Muscle of leg (tissue), 11 donors: ENCODE results near the gene LZTS3. TPM values are rescaled to one million over a fixed set of nuclear protein-coding genes. Genes with fewer than 3 reads are reported as not detected.
A peak's percentile ranks its signal among the peaks of the same experiment; 100 is the strongest.
"Not testable (repeated sequence)": the region's sequence is repeated elsewhere in the genome, so short reads cannot be mapped to it uniquely, and the experiment has no call there.

Experiments used
- DNase-seq: peaks from one replicate; pipeline ENCODE4 v3.0.0; 2013
- H3K27ac ChIP-seq: one replicate; pipeline ENCODE4 v1.5.1; 2013; ENCODE audit warnings: mild to moderate bottlenecking, low read length, control low read depth
- H3K27me3 ChIP-seq: one replicate; pipeline ENCODE4 v1.6.1; 2013; ENCODE audit warnings: low read length; ENCODE audit not compliant: control insufficient read depth, insufficient read depth
- H3K36me3 ChIP-seq: one replicate; pipeline ENCODE4 v1.6.1; 2013; ENCODE audit warnings: low read length; ENCODE audit not compliant: control insufficient read depth, insufficient read depth
- H3K4me1 ChIP-seq: one replicate; pipeline ENCODE4 v1.6.1; 2013; ENCODE audit warnings: low read length; ENCODE audit not compliant: control insufficient read depth, insufficient read depth
- H3K4me3 ChIP-seq: one replicate; pipeline ENCODE4 v1.5.1; 2013; ENCODE audit warnings: low read length, control low read depth
- H3K9me3 ChIP-seq: replicated peaks from 2 replicates; pipeline ENCODE4 v1.6.1; 2013; ENCODE audit warnings: low read depth, low read length; ENCODE audit not compliant: control insufficient read depth
- WGBS: methylation state at CpG from one replicate; pipeline ENCODE4 v1.1.5; 2013; ENCODE audit warnings: missing lambda C conversion rate; ENCODE audit not compliant: insufficient coverage; 5-methylcytosine and 5-hydroxymethylcytosine counted together
- polyA plus RNA-seq, 8 donors: library from polyadenylated mRNA; unstranded; fragments of 120-200 nt; gene quantifications; one replicate each; pipeline versions ENCODE4 v1.2.1 to v1.2.3, GENCODE V29; 2013; ENCODE audit warnings: inconsistent platforms in 1 of 8, low replicate concordance in 1 of 8; ENCODE audit not compliant: insufficient read length in 8 of 8, insufficient read depth in 1 of 8
- total RNA-seq: library from RNA; stranded (reverse); fragments of 120-200 nt; gene quantifications from one replicate; pipeline ENCODE4 v1.2.4, GENCODE V29; 2013

LZTS3 gene
- total and polyA plus RNA-seq, 9 donors, result 2.2 to 4.3 (median 3.4) TPM

GRCh38 chr20:3161316-3162079, 11.9 kb downstream of the LZTS3 start:
- Histone ChIP-seq H3K4me1 (peaks cover 35% of the 10 kb centered on the region), H3K9me3 (no peaks in the 10 kb centered on the region), H3K27me3 (peaks cover under 1% of the 10 kb centered on the region), H3K36me3 (no peaks in the 10 kb centered on the region), H3K27ac (no peak overlapping the region), H3K4me3 (no peak overlapping the region)
- DNase-seq, result no peak
- WGBS, result 80% methylated on average over 2 of the region's 5 CpGs

GRCh38 chr20:3160418-3160817, 12.9 kb downstream of the LZTS3 start:
- no peaks in the 10 kb centered on the region for H3K9me3 ChIP-seq
- H3K4me1 ChIP-seq, result peaks cover 27% of the 10 kb centered on the region
- no peak for DNase-seq
- no peak overlapping the region for H3K4me3 ChIP-seq
- no CpG with 5 or more reads among the region's 6 CpGs for WGBS
- H3K36me3 ChIP-seq, result no peaks in the 10 kb centered on the region
- no peak overlapping the region for H3K27ac ChIP-seq
- no peaks in the 10 kb centered on the region for H3K27me3 ChIP-seq

GRCh38 chr20:3158968-3159431, 14.3 kb downstream of the LZTS3 start:
- H3K9me3 ChIP-seq, result no peaks in the 10 kb centered on the region
- peak overlapping the region; percentile 94 for H3K4me3 ChIP-seq
- WGBS, result 0% methylated on average over 2 of the region's 10 CpGs
- no peaks in the 10 kb centered on the region for H3K27me3 ChIP-seq
- peaks cover 5% of the 10 kb centered on the region for H3K36me3 ChIP-seq
- H3K27ac ChIP-seq, result peak overlapping the region; percentile 83
- no peak for DNase-seq
- peaks cover 19% of the 10 kb centered on the region for H3K4me1 ChIP-seq

GRCh38 chr20:3157817-3158216, 15.5 kb downstream of the LZTS3 start:
- WGBS, result no CpG with 5 or more reads among the region's 11 CpGs
- H3K36me3 ChIP-seq, result peaks cover 6% of the 10 kb centered on the region
- H3K4me3 ChIP-seq, result no peak overlapping the region
- H3K27me3 ChIP-seq, result no peaks in the 10 kb centered on the region
- H3K9me3 ChIP-seq, result no peaks in the 10 kb centered on the region
- no peak overlapping the region for H3K27ac ChIP-seq
- DNase-seq, result no peak
- peaks cover 19% of the 10 kb centered on the region for H3K4me1 ChIP-seq

GRCh38 chr20:3156811-3157619, 16.3 kb downstream of the LZTS3 start:
- no peak for DNase-seq
- Histone ChIP-seq H3K4me3 (no peak overlapping the region), H3K4me1 (peaks cover 16% of the 10 kb centered on the region), H3K27ac (no peak overlapping the region), H3K27me3 (no peaks in the 10 kb centered on the region), H3K9me3 (no peaks in the 10 kb centered on the region), H3K36me3 (peaks cover 6% of the 10 kb centered on the region)
- 75% methylated on average over 2 of the region's 8 CpGs for WGBS

- not testable (repeated sequence) for DNase-seq, H3K9me3 ChIP-seq, H3K27me3 ChIP-seq, H3K4me3 ChIP-seq, H3K4me1 ChIP-seq, H3K27ac ChIP-seq
- peaks cover 33% of the 10 kb centered on the region for H3K36me3 ChIP-seq
- WGBS, result 91% methylated on average over 4 of the region's 10 CpGs
Measured at GRCh38 chr20:3152057-3152644, 21.2 kb downstream of the LZTS3 start.

- no peaks in the 10 kb centered on the region for H3K4me1 ChIP-seq
- peaks cover 40% of the 10 kb centered on the region for H3K36me3 ChIP-seq
- H3K9me3 ChIP-seq, result no peaks in the 10 kb centered on the region
- H3K4me3 ChIP-seq, result no peak overlapping the region
- DNase-seq, result no peak
- no peak overlapping the region for H3K27ac ChIP-seq
- H3K27me3 ChIP-seq, result no peaks in the 10 kb centered on the region
Measured at GRCh38 chr20:3150908-3151307, 22.4 kb downstream of the LZTS3 start.

- no peak overlapping the region for H3K27ac ChIP-seq
- DNase-seq, result no peak
- H3K9me3 ChIP-seq, result peaks cover 6% of the 10 kb centered on the region
- H3K36me3 ChIP-seq, result peaks cover 42% of the 10 kb centered on the region
- H3K27me3 ChIP-seq, result no peaks in the 10 kb centered on the region
- H3K4me3 ChIP-seq, result no peak overlapping the region
- no peaks in the 10 kb centered on the region for H3K4me1 ChIP-seq
- WGBS, result 86% methylated on average over 10 of the region's 10 CpGs
Measured at GRCh38 chr20:3146732-3147341, 26.5 kb downstream of the LZTS3 start.

GRCh38 chr20:3141757-3142156, 31.6 kb downstream of the LZTS3 start:
- Histone ChIP-seq H3K4me1 (no peaks in the 10 kb centered on the region), H3K27me3 (no peaks in the 10 kb centered on the region), H3K9me3 (peaks cover 6% of the 10 kb centered on the region), H3K36me3 (peaks cover 11% of the 10 kb centered on the region), H3K4me3 (no peak overlapping the region), H3K27ac (no peak overlapping the region)
- no CpG with 5 or more reads among the region's 3 CpGs for WGBS
- no peak for DNase-seq

GRCh38 chr20:3137492-3137891, 35.9 kb downstream of the LZTS3 start:
- Histone ChIP-seq H3K4me1 (no peaks in the 10 kb centered on the region), H3K36me3 (no peaks in the 10 kb centered on the region), H3K27ac (no peak overlapping the region), H3K27me3 (no peaks in the 10 kb centered on the region), H3K4me3 (no peak overlapping the region), H3K9me3 (no peaks in the 10 kb centered on the region)
- no CpG with 5 or more reads among the region's 2 CpGs for WGBS
- DNase-seq, result no peak
